OCI-LY1 (cell line): ENCODE results near the gene AP4E1.

Experiments used
- H2AFZ ChIP-seq: fragments of 200-600 bp; sonication (generic), shearing (Covaris generic); 2 replicates; pipeline ENCODE4 v1.6.0; 2014; ENCODE audit warnings: antibody characterized with exemption, mild to moderate bottlenecking, low read length
- H3F3A ChIP-seq: fragments of 200-600 bp; sonication (generic), shearing (Covaris generic); 2 replicates; pipeline ENCODE4 v1.6.0; 2014; ENCODE audit warnings: mild to moderate bottlenecking, antibody characterized with exemption, low read length, moderate library complexity; ENCODE audit not compliant: insufficient read depth
- H3K27ac ChIP-seq: fragments of 200-600 bp; sonication (generic); 2 replicates; pipeline ENCODE4 v1.5.1; 2014; ENCODE audit warnings: low read length, mixed run types, mild to moderate bottlenecking, low read depth; ENCODE audit not compliant: poor library complexity, severe bottlenecking
- H3K27me3 ChIP-seq: fragments of 200-600 bp; sonication (generic); 2 replicates; pipeline ENCODE4 v1.6.0; 2014; ENCODE audit warnings: antibody characterized with exemption, mild to moderate bottlenecking, low read length, moderate library complexity; ENCODE audit not compliant: insufficient read depth
- H3K36me3 ChIP-seq: fragments of 200-600 bp; sonication (generic); 2 replicates; pipeline ENCODE4 v1.6.1; 2014; ENCODE audit warnings: mild to moderate bottlenecking, antibody characterized with exemption, low read length, moderate library complexity, mixed read lengths; ENCODE audit not compliant: insufficient read depth
- H3K4me1 ChIP-seq: fragments of 200-600 bp; sonication (generic); 2 replicates; pipeline ENCODE4 v1.5.1; 2014; ENCODE audit warnings: mild to moderate bottlenecking, low read length, moderate library complexity; ENCODE audit not compliant: insufficient read depth, severe bottlenecking
- H3K4me2 ChIP-seq: fragments of 200-600 bp; sonication (generic), shearing (Covaris generic); 2 replicates; pipeline ENCODE4 v1.6.1; 2014; ENCODE audit warnings: low read length
- H3K4me3 ChIP-seq: fragments of 200-600 bp; sonication (generic); 2 replicates; pipeline ENCODE4 v1.5.1; 2014; ENCODE audit warnings: low read length, low read depth, mild to moderate bottlenecking, mixed read lengths; ENCODE audit not compliant: poor library complexity, severe bottlenecking
- H3K79me2 ChIP-seq: fragments of 200-600 bp; shearing (Covaris generic); 2 replicates; pipeline ENCODE4 v1.6.1; 2016; ENCODE audit warnings: mixed run types, low read length, mixed read lengths; ENCODE audit not compliant: insufficient read depth
- H3K9ac ChIP-seq: fragments of 200-600 bp; sonication (generic), shearing (Covaris generic); 2 replicates; pipeline ENCODE4 v1.6.1; 2014; ENCODE audit warnings: mild to moderate bottlenecking, low read length, mixed read lengths
- H3K9me2 ChIP-seq: fragments of 200-600 bp; sonication (generic), shearing (Covaris generic); 2 replicates; pipeline ENCODE4 v1.6.1; 2014; ENCODE audit warnings: low read depth, mild to moderate bottlenecking, low read length, mixed read lengths
- H3K9me3 ChIP-seq: fragments of 200-600 bp; shearing (Covaris generic); 2 replicates; pipeline ENCODE4 v1.6.1; 2014; ENCODE audit warnings: low read length, mixed read lengths
- H4K20me1 ChIP-seq: fragments of 200-600 bp; sonication (generic), shearing (Covaris generic); 2 replicates; pipeline ENCODE4 v1.6.0; 2016; ENCODE audit warnings: mild to moderate bottlenecking, low read length; ENCODE audit not compliant: insufficient read depth
- CTCF ChIP-seq: fragments of 200-600 bp; sonication (generic), shearing (Covaris generic); IDR thresholded peaks from 2 replicates; pipeline ENCODE4 v1.5.1; 2017; ENCODE audit warnings: mild to moderate bottlenecking, antibody characterized with exemption, low read length, moderate library complexity, mixed read lengths
- EZH2 ChIP-seq: fragments of 200-600 bp; sonication (generic), shearing (Covaris generic); IDR thresholded peaks from 2 replicates; pipeline ENCODE4 v1.8.0; 2017; ENCODE audit warnings: borderline replicate concordance, mixed run types, mild to moderate bottlenecking, antibody characterized with exemption, low read length, moderate library complexity, mixed read lengths

The AP4E1 gene

GRCh38 chr15:51007131-51007666 lies 98.7 kb downstream of the AP4E1 start:
- Histone ChIP-seq H2AFZ (no peak overlapping the region), H3K36me3 (peaks cover 22% of the 10 kb centered on the region; the same call in 1 of the 2 replicates), H3K27ac (no peak overlapping the region), H3K4me3 (no peak overlapping the region), H3K9me2 (no peaks in the 10 kb centered on the region), H4K20me1 (no peaks in the 10 kb centered on the region), H3K9ac (no peak overlapping the region), H3F3A (no peaks in the 10 kb centered on the region), H3K4me1 (no peaks in the 10 kb centered on the region), H3K9me3 (no peaks in the 10 kb centered on the region), H3K27me3 (no peaks in the 10 kb centered on the region), H3K79me2 (no peaks in the 10 kb centered on the region), H3K4me2 (no peak overlapping the region)
- TF ChIP-seq CTCF, result no peak
- no peak for TF ChIP-seq EZH2

- no peaks in the 10 kb centered on the region for H3K9me3 ChIP-seq
These were observed 102.7 kb downstream of the AP4E1 start for GRCh38 chr15:51011212-51011611.

GRCh38 chr15:51016615-51017014 lies 108.1 kb downstream of the AP4E1 start:
- H3K27me3 ChIP-seq, result no peaks in the 10 kb centered on the region
- no peaks in the 10 kb centered on the region for H4K20me1 ChIP-seq
- no peaks in the 10 kb centered on the region for H3F3A ChIP-seq
- no peak overlapping the region for H3K27ac ChIP-seq
- H2AFZ ChIP-seq, result no peak overlapping the region
- H3K9ac ChIP-seq, result no peak overlapping the region
- no peaks in the 10 kb centered on the region for H3K9me3 ChIP-seq
- no peaks in the 10 kb centered on the region for H3K9me2 ChIP-seq
- no peak for TF ChIP-seq CTCF
- TF ChIP-seq EZH2, result no peak
- no peaks in the 10 kb centered on the region for H3K36me3 ChIP-seq
- no peak overlapping the region for H3K4me2 ChIP-seq
- no peaks in the 10 kb centered on the region for H3K4me1 ChIP-seq
- H3K4me3 ChIP-seq, result no peak overlapping the region
- H3K79me2 ChIP-seq, result no peaks in the 10 kb centered on the region

More at GRCh38 chr15:51011212-51011611, 102.7 kb downstream of the AP4E1 start:
- H3K4me3 ChIP-seq, result no peak overlapping the region
- no peak overlapping the region for H3K4me2 ChIP-seq
- no peak overlapping the region for H3K27ac ChIP-seq
- TF ChIP-seq CTCF, result no peak
- no peak for TF ChIP-seq EZH2
- no peaks in the 10 kb centered on the region for H3K27me3 ChIP-seq
- no peak overlapping the region for H3K9ac ChIP-seq
- H3K9me2 ChIP-seq, result no peaks in the 10 kb centered on the region
- H3F3A ChIP-seq, result no peaks in the 10 kb centered on the region
- H3K36me3 ChIP-seq, result 0 out of 2 replicates have a peak, but pooled peaks cover 4% of the 10 kb centered on the region
- no peaks in the 10 kb centered on the region for H3K79me2 ChIP-seq
- no peaks in the 10 kb centered on the region for H3K4me1 ChIP-seq
- no peak overlapping the region for H2AFZ ChIP-seq
- H4K20me1 ChIP-seq, result no peaks in the 10 kb centered on the region
